Measurements from ENCODE around the gene NECAB2. TPM values are rescaled to one million over a fixed set of nuclear protein-coding genes. Genes with fewer than 3 reads are reported as not detected.

NECAB2 gene
- not detected in 2 replicates for total RNA-seq

DNA sequence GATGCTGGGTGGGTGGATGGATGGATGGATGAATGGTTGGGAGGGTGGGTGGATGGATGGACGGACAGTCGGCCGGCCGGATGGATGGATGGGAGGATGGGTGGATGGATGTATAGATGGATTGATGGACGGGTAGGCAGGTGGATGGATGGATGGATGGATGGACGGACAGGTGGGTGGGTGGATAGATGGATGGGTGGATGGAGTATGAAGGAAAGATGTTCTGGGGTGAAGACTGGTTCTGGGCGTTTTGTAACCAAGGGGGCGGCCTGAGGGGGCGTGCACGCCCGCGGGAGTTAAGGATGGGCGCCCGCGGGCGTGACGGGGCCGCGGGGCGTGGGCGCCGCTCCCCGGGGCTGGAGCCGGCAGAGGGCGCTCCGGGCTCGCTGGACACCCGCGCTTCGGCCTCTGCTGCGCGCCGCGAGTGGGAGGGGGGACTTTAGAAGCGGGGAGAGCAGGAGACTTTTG, at the start of gene NECAB2:
Gene NECAB2, plus strand, starts transcription at position 407 of the 468 bp plus-strand sequence. CDS start 405 bp downstream, outside the sequence.
- DNase-seq (ENCODE audit: low read depth in 2 of 2): peak in 1 of 2 donors; percentile 35

GRCh38 chr16:83920894-83921491, 47.1 kb upstream of the NECAB2 start:
- no peak for DNase-seq (ENCODE audit: low read depth in 2 of 2)

GRCh38 chr16:83923581-83924365, 44.3 kb upstream of the NECAB2 start:
- no peak for DNase-seq (ENCODE audit: low read depth in 2 of 2)

DNA sequence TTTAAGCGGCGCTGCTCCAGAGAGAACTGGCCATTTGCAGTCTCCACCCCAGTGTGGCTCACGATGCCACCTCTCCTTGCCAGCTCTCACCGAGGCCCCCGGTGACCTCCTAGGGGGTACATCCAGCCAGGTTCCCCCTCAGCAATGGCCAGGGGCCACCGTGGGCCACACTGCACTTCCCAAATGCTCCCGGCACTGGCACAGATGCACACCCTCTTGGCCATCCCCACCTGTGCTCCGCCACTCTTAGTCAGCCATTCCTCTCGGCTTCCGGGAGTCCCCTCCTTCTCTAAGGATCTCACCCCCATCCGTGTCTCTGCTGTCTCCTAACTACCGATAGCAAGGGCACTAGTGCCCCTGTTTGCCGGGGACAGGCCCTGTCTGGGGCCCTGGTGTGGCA, 43.4 kb upstream of the NECAB2 start:
- DNase-seq (ENCODE audit: low read depth in 2 of 2): no peak

GRCh38 chr16:83925095-83925905, 42.7 kb upstream of the NECAB2 start:
- no peak for DNase-seq (ENCODE audit: low read depth in 2 of 2)

DNA sequence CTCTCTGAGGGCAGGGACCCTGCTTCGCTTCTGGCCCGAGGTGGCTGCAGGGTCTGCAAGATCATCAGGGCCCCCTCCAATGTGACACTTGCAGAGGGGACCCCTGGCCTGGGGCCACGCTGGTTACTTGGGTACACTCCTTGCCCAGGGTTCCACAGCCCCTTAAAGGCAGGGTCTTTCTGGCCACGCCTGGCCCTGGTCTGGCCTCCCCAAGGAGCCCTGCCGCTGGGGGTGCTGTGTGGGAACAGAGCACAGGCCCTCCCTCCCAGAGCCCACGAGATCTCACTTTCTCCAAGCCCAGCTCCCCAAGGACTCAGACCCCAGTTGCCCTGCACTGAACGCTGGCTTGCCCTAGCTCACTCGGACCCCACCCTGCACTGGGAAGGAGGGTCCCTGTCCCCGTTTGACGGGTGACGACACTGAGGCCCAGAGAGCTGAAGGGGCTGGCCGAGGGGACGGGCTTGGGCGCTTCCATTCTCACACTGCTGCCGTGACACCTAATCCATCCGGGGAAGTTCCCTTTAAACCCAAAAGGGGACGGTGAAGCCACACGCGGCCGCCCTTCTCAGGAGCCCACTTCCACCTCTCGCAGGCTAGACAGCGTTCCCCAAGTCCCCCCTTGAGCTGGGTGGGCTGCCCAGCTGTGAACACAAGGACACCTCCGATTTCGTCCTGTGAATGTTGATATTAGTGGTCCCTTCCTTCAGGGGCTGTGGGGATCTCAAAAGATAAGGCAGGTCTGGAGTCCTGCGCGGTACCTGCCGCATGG, 41.9 kb upstream of the NECAB2 start:
- DNase-seq (ENCODE audit: low read depth in 2 of 2): no peak

GRCh38 chr16:83926726-83927397, 41.2 kb upstream of the NECAB2 start:
- peak; percentile 22 to 54 for DNase-seq (ENCODE audit: low read depth in 2 of 2)

DNA sequence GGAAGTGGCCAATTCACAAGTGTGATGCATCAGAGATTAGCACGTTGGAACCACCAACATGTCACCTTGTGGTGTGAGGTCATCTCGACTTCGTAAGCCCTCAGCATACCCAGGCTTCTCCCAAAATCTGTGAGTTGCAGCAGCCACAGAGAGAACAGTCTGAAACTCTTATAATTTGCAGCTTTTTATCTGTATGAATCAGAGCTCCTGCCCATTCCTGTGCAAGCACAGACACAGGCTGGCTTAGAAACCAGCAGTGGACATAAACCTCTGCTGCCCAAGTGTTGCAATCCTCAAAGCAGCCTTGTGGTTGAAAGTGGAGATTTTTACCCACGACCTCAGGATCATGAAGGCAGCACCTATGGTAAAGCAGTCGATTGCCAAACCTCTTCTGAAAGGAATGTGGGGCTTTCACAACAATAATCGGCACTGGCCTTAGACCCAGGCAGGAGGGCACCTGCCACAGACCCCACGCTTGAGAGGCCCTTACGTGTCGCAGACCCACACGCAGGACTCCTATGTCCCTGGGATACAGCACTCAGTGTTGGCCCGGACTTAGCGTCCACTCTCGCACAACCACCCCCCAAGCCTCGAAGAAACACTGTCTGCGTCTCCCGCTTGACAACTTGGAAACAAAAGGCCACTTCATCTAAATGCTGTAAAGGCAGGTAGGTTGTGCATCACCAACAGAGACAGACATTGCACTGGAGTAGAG, 39.5 kb upstream of the NECAB2 start:
- DNase-seq (ENCODE audit: low read depth in 2 of 2): no peak

GRCh38 chr16:83929811-83930555, 38.1 kb upstream of the NECAB2 start:
- DNase-seq (ENCODE audit: low read depth in 2 of 2): no peak

- DNase-seq (ENCODE audit: low read depth in 2 of 2): no peak
Measured at GRCh38 chr16:83930730-83931500, 37.1 kb upstream of the NECAB2 start.

DNA sequence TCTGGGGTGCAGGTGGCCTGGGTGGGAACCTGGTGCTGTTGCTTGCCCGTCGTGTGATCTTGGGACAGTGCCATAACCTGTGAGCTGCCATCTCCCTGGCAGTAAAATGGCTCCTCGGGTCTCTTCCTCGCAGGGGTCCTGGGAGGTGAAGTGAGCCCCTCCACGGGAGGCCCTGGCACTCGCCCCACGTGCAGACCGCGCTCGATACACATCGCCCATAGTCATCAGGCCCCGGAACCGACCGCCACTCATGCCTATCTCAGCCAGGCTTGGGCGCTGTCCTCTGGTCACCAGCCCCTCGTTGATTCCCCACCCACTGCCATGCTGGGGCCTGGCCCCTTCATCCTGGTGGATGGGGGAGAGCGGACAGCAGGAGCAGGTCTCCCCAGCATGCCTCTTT, 36.5 kb upstream of the NECAB2 start:
- DNase-seq (ENCODE audit: low read depth in 2 of 2): no peak

DNA sequence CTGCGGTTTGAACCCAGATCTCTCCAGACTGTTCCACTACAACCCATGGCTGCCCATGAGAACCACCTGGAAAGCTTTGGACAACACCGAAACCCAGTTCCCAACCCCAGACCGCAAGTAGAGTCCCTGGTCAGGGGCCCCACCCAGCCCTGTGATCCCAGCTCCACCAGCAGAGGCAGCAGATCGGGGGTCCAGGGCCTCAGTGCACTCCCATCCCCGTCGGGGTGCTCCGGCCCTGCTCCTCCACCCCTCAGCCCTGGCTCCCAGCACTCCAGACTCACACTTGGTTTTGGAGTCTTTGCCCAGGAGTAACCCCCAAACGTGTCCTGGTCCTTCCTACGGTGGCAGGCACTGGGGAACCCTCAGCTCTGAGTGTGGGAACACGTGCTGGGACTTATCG, 35.7 kb upstream of the NECAB2 start:
- DNase-seq (ENCODE audit: low read depth in 2 of 2): no peak

DNA sequence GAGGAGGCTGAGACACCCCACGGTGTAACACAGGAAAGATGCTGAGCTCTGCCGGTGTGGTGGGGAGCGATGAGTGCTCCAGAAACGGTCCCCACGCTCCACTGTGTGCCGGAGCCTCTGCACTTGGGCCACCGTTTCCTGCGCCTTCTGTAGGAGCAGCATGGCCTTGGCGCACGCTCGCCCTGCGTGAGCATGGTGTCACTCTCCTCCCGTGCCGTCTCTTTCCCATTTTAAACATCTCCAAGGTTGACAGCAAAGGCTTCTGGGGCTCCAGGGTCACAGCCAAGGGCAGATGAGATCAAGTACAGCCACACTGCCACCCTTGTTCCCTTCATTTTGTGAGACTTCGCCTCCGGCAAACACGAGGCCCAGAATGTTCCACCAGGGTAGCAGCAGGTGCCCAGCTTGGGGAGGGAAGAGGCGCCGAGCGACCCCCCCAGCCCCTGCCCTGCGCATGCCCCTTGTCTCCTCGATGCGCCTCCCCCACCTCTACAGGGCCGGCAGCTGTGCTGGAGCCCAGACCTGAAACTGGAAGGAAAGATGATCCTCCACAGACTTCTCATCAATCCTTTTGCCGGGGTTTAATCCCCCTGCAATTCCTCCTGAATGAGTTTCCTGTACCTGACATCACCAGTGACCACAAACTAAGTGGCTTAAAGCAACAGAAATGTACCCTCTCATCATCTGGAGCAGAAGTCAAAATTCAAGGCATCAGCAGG, 34.9 kb upstream of the NECAB2 start:
- no peak for DNase-seq (ENCODE audit: low read depth in 2 of 2)

DNA sequence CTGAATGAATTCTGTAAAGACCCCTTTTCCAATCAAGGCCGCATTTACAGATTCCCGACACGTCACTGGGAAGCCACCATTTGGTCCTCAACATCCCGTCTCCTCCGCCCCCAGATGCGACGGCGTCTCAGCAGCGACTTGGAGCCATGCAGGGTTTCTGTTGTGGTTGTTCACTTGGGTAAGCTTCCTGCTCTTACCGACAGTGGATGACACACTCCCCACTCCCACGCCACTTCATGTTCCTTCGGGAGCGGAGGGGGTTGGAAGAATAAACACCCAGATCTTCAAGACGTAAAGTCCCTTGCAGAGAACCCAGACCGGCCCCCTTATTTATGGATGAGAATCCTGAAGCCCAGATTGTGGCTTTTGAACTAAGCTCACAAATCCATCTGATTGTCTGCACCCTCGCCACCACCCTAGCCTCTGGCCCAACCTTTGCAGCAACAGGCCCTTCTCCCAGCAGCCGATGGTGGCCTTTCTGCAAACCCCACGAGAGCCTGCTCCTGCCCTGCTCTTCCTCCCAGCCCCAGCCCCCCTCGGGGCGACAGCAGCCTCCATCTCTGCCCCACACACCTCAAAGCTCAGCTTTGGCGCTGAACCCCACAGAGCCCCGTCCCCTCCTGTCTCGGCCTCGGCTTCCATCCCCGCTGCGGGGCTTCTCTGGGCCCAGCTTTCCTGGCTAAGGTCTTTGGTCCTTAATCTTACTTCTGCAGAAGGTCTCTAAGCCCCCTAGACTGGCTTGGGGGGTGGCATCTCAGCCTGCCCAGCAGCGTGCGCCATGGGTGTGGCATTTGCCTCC, 34.0 kb upstream of the NECAB2 start:
- DNase-seq (ENCODE audit: low read depth in 2 of 2): no peak

DNA sequence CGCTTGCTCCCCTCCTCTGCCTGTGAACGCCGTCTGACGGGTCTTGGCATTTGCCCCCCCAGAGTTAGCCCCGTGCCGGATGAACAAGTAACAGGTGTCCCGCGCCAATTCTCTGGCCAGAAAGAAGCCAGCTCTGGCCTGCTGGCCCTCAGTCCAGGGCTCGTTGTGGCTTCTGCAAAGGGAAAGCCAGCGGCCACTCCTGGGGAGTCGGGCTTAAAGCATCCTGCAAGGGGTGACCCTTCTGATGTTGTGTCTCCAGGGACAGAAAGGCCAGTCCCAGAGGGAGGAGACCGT, 33.4 kb upstream of the NECAB2 start:
- no peak for DNase-seq (ENCODE audit: low read depth in 2 of 2)

- DNase-seq (ENCODE audit: low read depth in 2 of 2): no peak
Measured at GRCh38 chr16:83935005-83935857, 32.8 kb upstream of the NECAB2 start.

All from dermis microvascular lymphatic vessel endothelial cell (primary cell).